Measurements from ENCODE around the gene PNP.

The PNP gene

GRCh38 chr14:20512177-20512905 is 43.1 kb downstream of the PNP start:
- in situ Hi-C loops (cut with MboI; ENCODE audit: low sequenced_read_pairs, unreplicated experiment): no loop called here
- no peak for DNase-seq (ENCODE audit: low spot score)

GRCh38 chr14:20515846-20516245 is 46.6 kb downstream of the PNP start:
- TF ChIP-seq, protein P1, sequence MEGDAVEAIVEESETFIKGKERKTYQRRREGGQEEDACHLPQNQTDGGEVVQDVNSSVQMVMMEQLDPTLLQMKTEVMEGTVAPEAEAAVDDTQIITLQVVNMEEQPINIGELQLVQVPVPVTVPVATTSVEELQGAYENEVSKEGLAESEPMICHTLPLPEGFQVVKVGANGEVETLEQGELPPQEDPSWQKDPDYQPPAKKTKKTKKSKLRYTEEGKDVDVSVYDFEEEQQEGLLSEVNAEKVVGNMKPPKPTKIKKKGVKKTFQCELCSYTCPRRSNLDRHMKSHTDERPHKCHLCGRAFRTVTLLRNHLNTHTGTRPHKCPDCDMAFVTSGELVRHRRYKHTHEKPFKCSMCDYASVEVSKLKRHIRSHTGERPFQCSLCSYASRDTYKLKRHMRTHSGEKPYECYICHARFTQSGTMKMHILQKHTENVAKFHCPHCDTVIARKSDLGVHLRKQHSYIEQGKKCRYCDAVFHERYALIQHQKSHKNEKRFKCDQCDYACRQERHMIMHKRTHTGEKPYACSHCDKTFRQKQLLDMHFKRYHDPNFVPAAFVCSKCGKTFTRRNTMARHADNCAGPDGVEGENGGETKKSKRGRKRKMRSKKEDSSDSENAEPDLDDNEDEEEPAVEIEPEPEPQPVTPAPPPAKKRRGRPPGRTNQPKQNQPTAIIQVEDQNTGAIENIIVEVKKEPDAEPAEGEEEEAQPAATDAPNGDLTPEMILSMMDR (IDR thresholded peaks at IDR 0.05; ENCODE audit: borderline replicate concordance, control extremely low read depth, extremely low read depth, insufficient read depth, missing control alignments): no peak
- DNase-seq (ENCODE audit: low spot score): no peak
- in situ Hi-C loops (cut with MboI; ENCODE audit: low sequenced_read_pairs, unreplicated experiment): no loop called here

More at GRCh38 chr14:20512177-20512905, 43.1 kb downstream of the PNP start:
- TF ChIP-seq, protein P1 (IDR thresholded peaks at IDR 0.05; ENCODE audit: borderline replicate concordance, control extremely low read depth, extremely low read depth, insufficient read depth, missing control alignments): no peak

GRCh38 chr14:20516921-20517320 is 47.7 kb downstream of the PNP start:
- in situ Hi-C loops (cut with MboI; ENCODE audit: low sequenced_read_pairs, unreplicated experiment): no loop called here
- no peak for DNase-seq (ENCODE audit: low spot score)
- TF ChIP-seq, protein P1 (IDR thresholded peaks at IDR 0.05; ENCODE audit: borderline replicate concordance, control extremely low read depth, extremely low read depth, insufficient read depth, missing control alignments): no peak

DNA sequence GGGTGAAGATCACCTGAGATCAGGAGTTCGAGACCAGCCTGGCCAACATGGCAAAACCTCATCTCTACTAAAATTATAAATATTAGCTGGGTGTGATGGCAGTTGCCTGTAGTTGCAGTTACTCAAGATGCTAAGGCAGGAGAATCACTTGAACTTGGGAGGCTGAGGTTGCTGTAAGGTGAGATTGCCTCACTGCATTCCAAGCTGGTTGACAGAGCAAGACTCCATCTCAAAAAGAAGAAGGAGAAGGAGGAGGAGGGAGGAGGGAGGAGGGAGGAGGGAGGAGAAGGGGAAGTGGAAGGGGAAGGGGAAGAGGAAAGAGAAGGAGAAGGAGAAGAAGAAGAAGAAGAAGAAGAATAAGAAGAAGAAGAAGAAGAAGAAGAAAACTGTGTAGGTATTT is 53.1 kb downstream of the PNP start:
- in situ Hi-C loops (cut with MboI; ENCODE audit: low sequenced_read_pairs, unreplicated experiment): no loop called here
- TF ChIP-seq, protein P1 (IDR thresholded peaks at IDR 0.05; ENCODE audit: borderline replicate concordance, control extremely low read depth, extremely low read depth, insufficient read depth, missing control alignments): no peak

DNA sequence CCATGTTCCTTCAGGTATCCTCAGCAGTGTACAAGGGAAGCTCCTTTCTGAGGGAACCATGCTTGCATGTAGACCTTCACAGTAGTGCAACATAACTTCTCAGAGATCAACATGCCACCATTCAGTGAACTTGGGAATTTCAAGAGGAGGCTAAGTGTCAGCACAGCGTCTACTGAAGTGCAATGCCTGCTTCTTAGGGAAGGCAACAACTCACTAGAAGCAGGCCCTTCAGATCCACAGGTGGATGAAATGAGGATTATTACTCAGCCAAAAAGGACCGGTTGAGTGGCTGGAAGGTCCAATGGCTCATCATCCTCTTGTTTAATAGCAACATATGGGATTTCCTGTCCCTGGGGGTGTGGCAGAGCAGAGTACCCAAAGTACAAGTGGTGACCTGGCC is 54.8 kb downstream of the PNP start:
- TF ChIP-seq, protein P1 (IDR thresholded peaks at IDR 0.05; ENCODE audit: borderline replicate concordance, control extremely low read depth, extremely low read depth, insufficient read depth, missing control alignments): no peak
- in situ Hi-C loops (cut with MboI; ENCODE audit: low sequenced_read_pairs, unreplicated experiment): no loop called here
- no peak for DNase-seq (ENCODE audit: low spot score)

More for the DNA sequence above, 53.1 kb downstream of the PNP start:
- DNase-seq (ENCODE audit: low spot score): no peak
